ENCODE results near the gene MIDN. TPM values are rescaled to one million over a fixed set of nuclear protein-coding genes. Genes with fewer than 3 reads are reported as not detected.

MIDN gene
- total RNA-seq, 4 donors from 2014 or later = 20.3 to 72.2 (median 31.8) TPM

- H3K27ac ChIP-seq (replicated peaks in 1 of 4) = no peak overlapping the region
- TF ChIP-seq POLR2A (IDR thresholded peaks at IDR 0.05; ENCODE audit: low read depth) (no peak), EP300 (IDR thresholded peaks at IDR 0.05) (no peak), CTCF (IDR thresholded peaks at IDR 0.05) (no peak), POLR2AphosphoS5 (IDR thresholded peaks at IDR 0.05) (no peak)
- H3K4me1 ChIP-seq = peaks cover 9 to 23% (median 20%) of the 10 kb centered on the region in 4 donors
- H3K4me3 ChIP-seq = no peak overlapping the region
- no peak for DNase-seq (ENCODE audit: extremely low spot score)
- no peaks in the 10 kb centered on the region for H3K9me3 ChIP-seq
- H3K36me3 ChIP-seq = peaks cover 30 to 69% (median 67%) of the 10 kb centered on the region in 4 donors
- intact Hi-C loops (cut with DNase I) = no loop called here
- H3K27me3 ChIP-seq = no peaks in the 10 kb centered on the region
- WGBS = 93% methylated on average over 21 of the region's 50 CpGs
Observed at GRCh38 chr19:1226522-1227303, 21.7 kb upstream of the MIDN start.

DNA sequence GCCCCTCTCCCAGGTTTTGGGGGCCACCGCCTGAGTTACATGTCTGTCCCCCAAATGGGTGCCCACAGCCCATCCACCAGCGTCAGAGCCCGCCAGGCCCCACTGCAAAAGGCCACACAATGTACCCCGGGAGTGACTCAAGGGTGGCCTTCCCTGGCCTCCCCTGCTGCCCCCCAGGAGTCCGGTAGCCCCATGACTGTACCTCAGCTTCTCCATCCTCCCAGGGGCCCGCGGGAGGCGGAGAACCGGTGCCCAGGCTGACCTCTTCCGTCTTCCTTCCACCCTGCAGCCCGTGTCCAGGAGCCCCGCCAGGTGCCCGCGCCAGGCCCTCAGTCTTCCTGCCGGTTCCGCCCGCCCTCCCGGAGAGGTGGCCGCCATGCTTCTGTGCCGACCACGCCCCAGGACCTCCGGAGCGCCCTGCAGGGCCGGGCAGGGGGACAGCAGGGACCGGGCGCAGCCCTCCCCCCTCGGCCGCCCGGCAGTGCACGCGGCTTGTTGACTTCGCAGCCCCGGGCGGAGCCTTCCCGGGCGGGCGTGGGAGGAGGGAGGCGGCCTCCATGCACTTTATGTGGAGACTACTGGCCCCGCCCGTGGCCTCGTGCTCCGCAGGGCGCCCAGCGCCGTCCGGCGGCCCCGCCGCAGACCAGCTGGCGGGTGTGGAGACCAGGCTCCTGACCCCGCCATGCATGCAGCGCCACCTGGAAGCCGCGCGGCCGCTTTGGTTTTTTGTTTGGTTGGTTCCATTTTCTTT, 20.9 kb upstream of the MIDN start:
- H3K9me3 ChIP-seq = no peaks in the 10 kb centered on the region
- no peak overlapping the region for H3K4me3 ChIP-seq
- peaks cover 7 to 23% (median 18%) of the 10 kb centered on the region in 4 donors for H3K4me1 ChIP-seq
- H3K27ac ChIP-seq (replicated peaks in 1 of 4) = no peak overlapping the region
- no peak for DNase-seq (ENCODE audit: extremely low spot score)
- intact Hi-C loops (cut with DNase I) = no loop called here
- H3K36me3 ChIP-seq = peaks cover 30 to 61% (median 59%) of the 10 kb centered on the region in 4 donors
- TF ChIP-seq CTCF (IDR thresholded peaks at IDR 0.05) (no peak), EP300 (IDR thresholded peaks at IDR 0.05) (no peak), POLR2AphosphoS5 (IDR thresholded peaks at IDR 0.05) (no peak), POLR2A (IDR thresholded peaks at IDR 0.05; ENCODE audit: low read depth) (no peak)
- no peaks in the 10 kb centered on the region for H3K27me3 ChIP-seq
- 91% methylated on average over 43 of the region's 56 CpGs for WGBS

- Histone ChIP-seq H3K9me3 (no peaks in the 10 kb centered on the region), H3K4me3 (no peak overlapping the region), H3K4me1 (peaks cover 13 to 23% (median 20%) of the 10 kb centered on the region in 4 donors), H3K36me3 (peaks cover 24 to 53% (median 50%) of the 10 kb centered on the region in 4 donors), H3K27ac (replicated peaks in 1 of 4) (no peak overlapping the region), H3K27me3 (no peaks in the 10 kb centered on the region)
- no peak for TF ChIP-seq POLR2AphosphoS5 (IDR thresholded peaks at IDR 0.05)
- no peak for TF ChIP-seq POLR2A (IDR thresholded peaks at IDR 0.05; ENCODE audit: low read depth)
- no peak for TF ChIP-seq CTCF (IDR thresholded peaks at IDR 0.05)
- no peak for DNase-seq (ENCODE audit: extremely low spot score)
- intact Hi-C loops (cut with DNase I) = no loop called here
- WGBS = 96% methylated on average over 100 of the region's 100 CpGs
Observed at GRCh38 chr19:1228161-1228957, 20.0 kb upstream of the MIDN start.

DNA sequence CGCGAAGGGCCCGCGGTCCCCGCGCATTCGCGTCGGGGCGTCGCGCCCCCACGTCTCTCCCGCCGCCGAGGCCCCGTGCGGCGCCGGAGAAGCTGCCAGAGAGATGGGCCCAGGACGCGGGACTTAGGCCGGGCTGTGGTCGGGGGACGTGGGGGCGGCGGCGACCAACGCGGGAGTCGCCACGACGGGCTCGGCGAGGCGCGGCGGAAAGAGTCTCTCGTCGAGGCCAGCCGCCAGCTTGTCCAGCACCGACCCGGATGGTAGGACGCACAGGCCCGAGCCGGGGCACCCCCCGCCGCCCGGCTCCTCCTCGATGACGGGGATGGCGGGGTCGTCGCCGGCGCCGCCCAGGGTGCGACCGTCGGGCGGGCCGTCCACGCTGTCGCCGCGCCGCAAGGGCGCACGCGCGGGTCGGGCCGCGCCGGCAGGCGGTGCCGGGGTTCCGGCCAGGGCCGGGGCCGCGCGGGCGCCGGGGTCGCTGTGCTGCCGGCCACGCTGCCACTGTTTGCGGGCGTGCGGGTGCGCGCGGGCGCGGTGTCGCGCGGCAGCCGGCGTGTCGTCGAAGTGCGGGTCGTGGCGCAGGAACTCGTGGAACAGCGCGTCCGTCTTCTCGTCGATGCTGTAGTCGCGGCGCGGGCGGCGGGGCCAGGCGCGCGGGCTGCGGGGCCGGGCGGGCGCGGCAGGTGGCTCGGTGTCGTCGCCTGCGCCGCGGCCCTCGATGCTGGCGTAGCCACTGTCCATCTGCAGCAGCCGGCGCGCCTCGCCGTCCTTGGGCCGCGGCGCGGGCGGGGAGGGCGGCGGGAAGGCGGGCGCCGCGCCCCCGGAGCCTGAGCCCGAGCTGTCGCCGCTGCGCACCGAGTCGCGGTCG, 19.1 kb upstream of the MIDN start:
- H3K36me3 ChIP-seq = peaks cover 20 to 46% (median 41%) of the 10 kb centered on the region in 4 donors
- no peaks in the 10 kb centered on the region for H3K9me3 ChIP-seq
- no peak overlapping the region for H3K27ac ChIP-seq (replicated peaks in 1 of 4)
- H3K27me3 ChIP-seq = no peaks in the 10 kb centered on the region
- H3K4me1 ChIP-seq = peaks cover 16 to 22% (median 20%) of the 10 kb centered on the region in 4 donors
- DNase-seq (ENCODE audit: extremely low spot score) = no peak
- 95% methylated on average over 52 of the region's 158 CpGs for WGBS
- TF ChIP-seq POLR2AphosphoS5 (IDR thresholded peaks at IDR 0.05) (no peak), CTCF (IDR thresholded peaks at IDR 0.05) (no peak), EP300 (IDR thresholded peaks at IDR 0.05) (no peak), POLR2A (IDR thresholded peaks at IDR 0.05; ENCODE audit: low read depth) (no peak)
- H3K4me3 ChIP-seq = no peak overlapping the region
- intact Hi-C loops (cut with DNase I) = no loop called here
